Measurements from ENCODE around the gene TCFL5. TPM values are rescaled to one million over a fixed set of nuclear protein-coding genes. Genes with fewer than 3 reads are reported as not detected.

TCFL5 gene
- total RNA-seq, 1 donor: 19.0 TPM

- no peak for TF ChIP-seq CTCF (IDR thresholded peaks at IDR 0.05; ENCODE audit: insufficient read depth, low read depth, low read length)
- no peak for DNase-seq (ENCODE audit: low read depth)
These were observed 39.3 kb downstream of the TCFL5 start for GRCh38 chr20:62822239-62822787.

GRCh38 chr20:62821726-62822210 lies 39.9 kb downstream of the TCFL5 start:
- H3K4me3 ChIP-seq (ENCODE audit: low read depth, low read length): no peak overlapping the region
- TF ChIP-seq CTCF (IDR thresholded peaks at IDR 0.05; ENCODE audit: insufficient read depth, low read depth, low read length): no peak
- DNase-seq (ENCODE audit: low read depth): no peak

More at GRCh38 chr20:62822239-62822787, 39.3 kb downstream of the TCFL5 start:
- H3K4me3 ChIP-seq (ENCODE audit: low read depth, low read length): no peak overlapping the region

DNA sequence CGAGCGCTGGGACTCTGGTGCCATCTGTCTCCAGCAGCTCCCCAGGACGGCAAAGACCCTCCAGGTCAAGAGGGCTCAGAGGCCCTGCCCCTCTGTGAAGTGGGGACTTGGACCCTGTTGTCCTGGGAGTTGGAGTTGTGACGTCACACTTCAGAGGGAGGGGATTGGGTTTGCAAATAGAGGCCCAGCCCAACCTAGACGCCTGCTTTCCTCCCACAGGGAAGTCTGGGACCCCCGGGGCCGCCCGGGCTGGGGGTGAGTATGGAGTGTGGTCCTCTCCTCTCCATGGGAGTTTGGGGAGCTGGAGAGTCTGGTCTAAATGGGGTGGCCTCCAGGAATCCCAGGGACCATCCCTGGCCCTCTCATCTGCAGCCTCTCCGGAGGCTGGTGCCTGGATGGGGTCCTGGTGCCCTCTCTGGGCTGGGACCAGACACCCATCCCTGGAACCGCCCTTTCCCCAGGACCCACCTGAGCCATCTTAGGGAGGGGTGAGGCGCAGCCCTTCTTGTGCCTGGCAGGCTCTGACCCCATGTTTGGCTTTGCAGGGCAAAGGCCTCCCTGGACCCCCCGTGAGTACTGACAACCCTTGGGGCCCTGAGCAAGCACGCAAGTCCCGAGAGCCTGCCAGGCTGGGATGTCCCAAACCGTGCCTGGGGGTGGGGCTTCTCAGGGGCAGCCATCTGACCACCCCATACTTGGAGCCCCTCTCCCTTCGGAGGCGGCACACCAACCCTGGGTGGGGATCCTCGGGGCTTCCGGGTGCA lies 40.5 kb downstream of the TCFL5 start:
- no peak for TF ChIP-seq CTCF (IDR thresholded peaks at IDR 0.05; ENCODE audit: insufficient read depth, low read depth, low read length)
- no peak for DNase-seq (ENCODE audit: low read depth)
- no peak overlapping the region for H3K4me3 ChIP-seq (ENCODE audit: low read depth, low read length)

DNA sequence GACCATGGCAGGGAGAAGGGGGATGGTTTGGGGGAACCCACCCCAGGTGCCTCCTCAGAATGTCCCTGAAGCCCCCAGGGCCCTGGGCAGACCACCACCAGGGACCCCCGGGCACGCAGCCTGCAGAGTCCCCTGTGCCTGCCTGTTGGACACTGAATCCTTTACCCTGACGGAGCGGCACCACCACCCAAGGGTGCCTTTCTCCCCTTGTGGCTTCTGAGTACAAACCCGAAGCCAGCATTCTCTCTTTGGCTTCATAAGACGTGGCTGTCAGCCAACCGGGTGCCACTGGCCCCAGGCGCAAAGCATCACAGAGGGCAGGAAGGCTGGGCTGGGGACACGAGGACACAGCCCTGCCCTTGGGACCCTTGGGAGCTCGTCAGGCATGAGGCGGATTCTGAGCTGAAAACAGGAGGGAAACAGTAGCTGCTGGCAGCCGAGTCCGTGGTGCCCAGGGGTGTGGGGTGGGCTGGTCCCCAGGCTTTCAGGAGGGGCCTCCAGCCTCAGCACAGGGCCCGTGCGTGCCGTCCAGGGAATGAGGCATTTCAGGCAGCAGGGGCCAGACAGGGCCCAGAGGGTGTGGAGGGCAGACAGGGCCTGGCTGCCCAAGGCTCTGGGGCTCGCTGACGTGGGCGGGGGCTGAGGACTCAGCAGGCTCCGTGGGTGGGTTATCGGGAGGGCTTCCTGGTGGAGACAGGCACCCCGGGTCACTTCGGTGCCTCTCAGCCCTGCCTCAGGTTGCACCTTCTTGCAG lies 41.2 kb downstream of the TCFL5 start:
- no peak for DNase-seq (ENCODE audit: low read depth)
- H3K4me3 ChIP-seq (ENCODE audit: low read depth, low read length): no peak overlapping the region

DNA sequence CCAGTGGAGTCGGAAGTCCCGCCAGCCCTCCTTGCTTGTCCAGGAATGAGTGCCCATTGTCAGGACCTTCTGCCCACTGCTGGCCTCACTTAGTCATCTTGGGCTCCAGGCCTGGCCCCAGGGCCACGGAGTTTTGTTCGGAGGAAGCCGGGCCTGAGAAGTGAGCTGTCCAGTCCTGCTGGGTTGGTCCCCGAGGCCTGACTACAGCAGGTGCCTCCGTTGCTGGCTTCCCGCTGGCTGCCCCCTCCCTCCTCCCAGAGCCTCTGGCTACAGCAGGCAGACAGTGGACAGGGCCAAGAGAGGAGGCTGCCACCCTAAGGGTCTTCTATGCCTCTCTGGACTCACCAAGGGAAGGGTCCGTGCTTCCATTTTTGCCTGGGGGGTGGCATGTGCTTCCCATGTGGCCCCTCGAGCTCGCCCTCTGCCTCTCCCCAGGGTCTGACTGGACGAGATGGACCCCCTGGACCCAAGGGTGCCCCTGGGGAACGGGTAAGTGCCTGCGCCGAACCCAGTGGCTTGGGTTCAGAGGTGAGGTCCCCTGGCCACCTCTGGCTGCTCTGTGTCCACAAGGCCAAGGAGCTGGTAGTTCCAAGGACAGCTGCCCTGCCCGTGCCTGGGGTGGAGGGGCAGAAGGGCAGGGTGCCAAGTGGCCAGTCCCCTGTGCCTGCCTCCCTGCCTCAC lies 42.0 kb downstream of the TCFL5 start:
- DNase-seq (ENCODE audit: low read depth): no peak
- TF ChIP-seq CTCF (IDR thresholded peaks at IDR 0.05; ENCODE audit: insufficient read depth, low read depth, low read length): no peak
- H3K4me3 ChIP-seq (ENCODE audit: low read depth, low read length): no peak overlapping the region

More for the DNA sequence above, 41.2 kb downstream of the TCFL5 start:
- TF ChIP-seq CTCF (IDR thresholded peaks at IDR 0.05; ENCODE audit: insufficient read depth, low read depth, low read length): no peak

Data from fibroblast of villous mesenchyme (primary cell).